ENCODE data around the gene USP2.

The USP2 gene

DNA sequence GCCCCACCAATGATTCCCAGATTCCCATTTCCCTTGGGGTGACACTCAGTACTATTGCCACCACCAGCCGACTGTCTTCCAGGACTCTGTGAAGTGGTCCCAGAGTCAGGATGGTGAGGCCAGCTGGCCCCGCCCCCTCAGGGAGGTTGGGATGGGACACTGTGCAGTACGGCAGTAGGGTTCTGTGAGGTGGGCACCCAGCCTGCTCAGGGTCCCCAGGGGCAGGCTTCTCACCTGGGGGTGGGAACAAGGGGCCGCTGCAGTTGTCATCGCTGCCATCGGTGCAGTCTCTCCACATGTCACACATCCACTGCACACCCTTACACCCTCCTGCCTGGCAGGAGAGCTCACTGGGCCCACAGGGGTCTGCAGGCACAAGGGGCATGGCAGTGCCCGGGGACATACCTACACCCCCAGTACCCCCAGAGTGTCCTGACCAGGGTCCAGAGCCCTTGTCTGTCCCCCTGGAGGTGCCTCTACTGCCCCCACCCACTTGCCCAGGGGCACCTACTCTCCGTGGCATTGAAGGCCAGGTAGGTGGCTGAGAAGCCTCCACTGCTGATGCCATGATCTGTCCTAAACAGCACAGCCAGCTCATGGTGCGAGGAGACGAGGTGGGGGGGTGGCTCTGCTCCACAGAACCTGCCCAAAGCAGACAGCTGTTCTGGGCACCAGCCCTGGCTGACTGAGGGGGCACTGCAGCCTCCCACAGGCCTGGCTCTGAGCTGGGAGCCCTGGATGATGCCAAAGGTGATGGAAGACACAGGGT, 38.9 kb downstream of the USP2 start:
- no peak for DNase-seq (ENCODE audit: low spot score)

DNA sequence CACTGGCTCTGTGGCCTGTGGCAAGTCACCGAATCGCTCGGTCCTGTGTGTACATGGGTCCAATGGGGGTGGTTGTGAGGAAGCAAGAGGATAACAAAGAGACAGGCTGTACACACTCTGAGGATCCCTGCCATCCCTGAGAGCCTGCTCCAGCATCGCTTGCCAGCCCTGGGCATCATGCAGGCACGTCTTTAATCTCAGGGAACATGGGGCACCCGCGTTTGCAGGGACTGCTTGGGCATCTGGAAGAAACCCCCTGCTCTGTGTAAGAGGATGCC, 39.5 kb downstream of the USP2 start:
- DNase-seq (ENCODE audit: low spot score), result no peak

- DNase-seq (ENCODE audit: low spot score), result no peak
These were observed 40.1 kb downstream of the USP2 start for GRCh38 chr11:119341222-119342022.

DNA sequence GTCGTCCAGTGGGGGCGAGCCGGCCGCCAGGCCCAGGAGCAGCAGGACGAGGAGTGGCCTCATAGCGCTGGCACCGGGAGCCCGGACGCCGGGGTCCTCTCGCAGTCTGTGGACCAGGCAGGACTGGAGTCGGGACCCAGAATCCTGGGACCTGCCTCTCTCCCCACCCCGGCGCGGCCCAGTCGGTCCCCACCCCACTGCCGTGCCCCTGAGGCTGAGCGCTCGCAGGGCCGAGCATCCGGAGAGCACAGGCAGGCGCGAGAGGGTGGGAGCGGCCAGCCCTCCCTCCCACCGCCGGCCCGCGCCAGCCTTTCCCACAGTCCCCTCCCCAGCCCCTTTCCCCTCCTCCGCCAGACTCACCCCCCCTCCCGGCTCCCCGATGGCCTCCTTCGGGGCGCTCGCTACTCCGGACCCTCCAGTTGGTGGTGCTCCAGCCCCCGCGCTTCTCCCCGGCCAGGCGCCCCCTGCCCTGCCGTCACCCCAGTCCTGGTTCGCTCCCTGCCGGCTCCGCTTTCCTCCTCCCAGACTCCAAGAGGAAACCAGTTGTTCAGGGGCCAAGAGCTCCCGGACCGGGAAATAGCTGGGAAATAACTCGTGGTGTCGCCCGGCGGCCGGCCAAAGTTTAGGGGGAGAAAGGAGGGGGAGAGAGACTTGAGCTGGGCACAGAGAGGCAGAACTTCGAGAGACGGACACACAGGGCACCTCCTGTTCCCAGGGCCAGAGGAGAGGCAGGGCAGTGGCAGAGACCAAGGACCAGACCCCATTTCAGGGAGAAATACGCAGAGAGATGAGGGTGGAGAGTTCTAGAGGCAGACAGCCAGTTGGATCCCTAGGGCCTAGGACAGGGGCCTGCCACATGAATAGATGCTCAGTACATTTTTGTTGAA, 40.9 kb downstream of the USP2 start, which contains the start of gene C1QTNF5:
TSS of gene C1QTNF5 (minus strand) at position 549 of the 887 bp plus-strand sequence. CDS start at position 63, 486 bp downstream.
- DNase-seq (ENCODE audit: low spot score), result peak; percentile 28

DNA sequence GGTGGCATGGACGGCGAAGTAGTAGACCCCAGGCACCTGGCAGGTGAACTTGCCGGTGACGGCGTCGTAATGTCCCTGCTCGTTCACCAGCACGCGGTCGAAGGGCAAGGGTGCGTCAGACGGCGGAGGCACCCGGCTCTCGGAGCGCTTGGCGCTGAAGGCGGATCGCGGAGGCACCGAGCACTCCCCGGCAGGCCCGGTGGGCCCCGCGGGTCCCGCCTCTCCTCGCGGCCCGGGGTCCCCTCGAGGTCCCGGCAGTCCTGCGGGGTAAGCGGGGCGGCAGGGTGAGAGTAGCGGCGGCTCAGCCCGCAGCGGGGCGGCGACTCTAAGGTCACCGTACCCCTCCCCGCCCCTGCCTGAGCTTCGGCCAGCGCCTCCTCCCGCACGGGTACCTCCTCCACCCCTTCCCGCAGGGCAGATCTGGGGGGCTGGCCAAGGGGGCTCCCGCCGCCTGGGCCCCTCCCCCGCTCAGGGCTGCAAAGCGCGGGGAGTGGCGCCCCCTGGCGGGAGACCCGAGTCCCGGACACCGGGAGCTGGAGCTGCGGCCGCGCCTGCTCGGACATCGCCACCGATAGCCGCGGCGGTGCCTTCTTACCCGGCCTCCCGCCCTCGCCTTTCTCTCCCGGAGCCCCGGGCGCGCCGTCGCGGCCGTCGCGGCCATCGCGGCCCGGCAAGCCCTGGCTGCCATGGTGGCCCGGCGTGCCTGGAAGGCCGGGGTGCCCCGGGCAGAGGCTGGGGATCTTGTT, 41.7 kb downstream of the USP2 start:
- peak; percentile 52 for DNase-seq (ENCODE audit: low spot score)

DNA sequence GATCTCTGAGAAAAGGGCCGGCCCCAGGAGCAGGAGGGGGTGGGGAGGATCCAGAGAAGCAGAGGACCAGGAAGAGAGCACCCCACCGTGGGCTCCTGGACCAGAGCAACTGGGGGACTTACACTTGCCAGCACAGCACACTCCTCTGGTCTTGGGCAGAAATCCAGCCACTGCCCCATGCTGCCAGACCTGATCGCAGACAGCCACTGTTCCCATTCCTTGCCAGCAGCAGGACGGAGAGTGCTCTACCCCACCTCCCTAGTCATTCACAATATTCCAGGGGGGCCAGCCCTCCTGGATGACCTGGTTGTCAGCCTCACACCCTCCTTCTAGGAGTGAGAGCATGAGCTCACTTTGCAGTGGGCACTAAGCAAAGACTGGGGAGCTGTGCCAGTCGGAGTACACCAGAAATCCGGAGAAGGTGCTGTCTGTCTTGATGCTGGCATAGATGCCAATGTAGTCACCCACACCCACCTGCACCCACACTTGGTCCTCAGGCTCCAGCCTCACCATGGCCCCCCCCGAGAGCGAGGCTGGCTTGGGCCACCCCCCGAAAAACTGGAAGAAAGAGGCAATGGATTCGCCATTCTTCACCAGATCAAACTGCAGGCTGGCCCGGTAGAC, 42.4 kb downstream of the USP2 start:
- DNase-seq (ENCODE audit: low spot score), result no peak

DNA sequence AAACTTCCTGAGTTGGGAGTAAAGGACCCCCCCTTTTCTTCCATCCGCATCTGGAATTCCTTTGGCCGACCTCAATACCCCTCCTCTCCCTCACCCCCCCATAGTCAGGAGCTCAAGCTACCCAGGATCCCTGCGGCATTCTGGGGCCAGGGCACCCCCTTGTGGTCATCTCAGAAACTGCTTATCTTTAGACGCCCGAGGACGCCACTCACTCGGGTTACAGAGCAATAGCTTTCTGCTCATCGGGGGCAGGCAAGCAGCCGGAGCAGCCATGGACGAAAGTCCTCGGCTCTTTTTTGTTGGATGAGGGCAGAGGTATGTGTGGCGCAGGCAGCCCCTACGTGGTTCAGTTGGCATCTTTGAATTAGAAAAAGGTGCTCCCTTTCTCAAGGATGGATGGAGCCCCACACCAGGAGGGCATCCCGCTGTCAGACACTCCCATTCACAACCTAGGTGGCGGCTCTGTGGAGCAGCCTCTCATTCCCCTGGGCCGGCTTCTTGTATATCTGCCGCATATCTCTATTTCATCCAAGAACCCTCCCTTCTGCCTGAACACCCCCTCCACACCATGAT, 43.1 kb downstream of the USP2 start:
- DNase-seq (ENCODE audit: low spot score), result peak; percentile 74

GRCh38 chr11:119337581-119338317, 43.7 kb downstream of the USP2 start:
- DNase-seq (ENCODE audit: low spot score), result no peak

- no peak for DNase-seq (ENCODE audit: low spot score)
These were observed 44.6 kb downstream of the USP2 start for GRCh38 chr11:119336744-119337469.

- DNase-seq (ENCODE audit: low spot score), result peak; percentile 46
These were observed 45.6 kb downstream of the USP2 start for GRCh38 chr11:119335655-119336543.

DNA sequence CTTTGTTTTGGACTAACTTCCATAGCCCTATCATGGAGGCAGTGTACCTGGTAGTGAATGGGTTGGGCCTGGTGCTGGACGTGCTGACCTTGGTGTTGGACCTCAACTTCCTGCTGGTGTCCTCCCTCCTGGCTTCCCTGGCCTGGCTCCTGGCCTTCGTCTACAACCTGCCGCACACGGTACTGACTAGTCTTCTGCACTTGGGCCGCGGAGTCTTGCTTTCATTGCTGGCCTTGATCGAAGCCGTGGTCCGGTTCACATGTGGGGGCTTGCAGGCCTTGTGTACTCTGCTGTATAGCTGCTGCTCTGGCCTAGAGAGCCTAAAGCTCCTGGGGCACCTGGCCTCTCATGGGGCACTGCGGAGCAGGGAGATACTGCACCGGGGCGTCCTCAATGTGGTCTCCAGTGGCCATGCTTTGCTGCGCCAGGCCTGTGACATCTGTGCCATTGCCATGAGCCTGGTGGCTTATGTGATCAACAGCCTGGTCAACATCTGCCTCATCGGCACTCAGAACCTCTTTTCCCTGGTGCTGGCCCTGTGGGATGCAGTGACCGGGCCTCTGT, 46.3 kb downstream of the USP2 start:
- no peak for DNase-seq (ENCODE audit: low spot score)

DNA sequence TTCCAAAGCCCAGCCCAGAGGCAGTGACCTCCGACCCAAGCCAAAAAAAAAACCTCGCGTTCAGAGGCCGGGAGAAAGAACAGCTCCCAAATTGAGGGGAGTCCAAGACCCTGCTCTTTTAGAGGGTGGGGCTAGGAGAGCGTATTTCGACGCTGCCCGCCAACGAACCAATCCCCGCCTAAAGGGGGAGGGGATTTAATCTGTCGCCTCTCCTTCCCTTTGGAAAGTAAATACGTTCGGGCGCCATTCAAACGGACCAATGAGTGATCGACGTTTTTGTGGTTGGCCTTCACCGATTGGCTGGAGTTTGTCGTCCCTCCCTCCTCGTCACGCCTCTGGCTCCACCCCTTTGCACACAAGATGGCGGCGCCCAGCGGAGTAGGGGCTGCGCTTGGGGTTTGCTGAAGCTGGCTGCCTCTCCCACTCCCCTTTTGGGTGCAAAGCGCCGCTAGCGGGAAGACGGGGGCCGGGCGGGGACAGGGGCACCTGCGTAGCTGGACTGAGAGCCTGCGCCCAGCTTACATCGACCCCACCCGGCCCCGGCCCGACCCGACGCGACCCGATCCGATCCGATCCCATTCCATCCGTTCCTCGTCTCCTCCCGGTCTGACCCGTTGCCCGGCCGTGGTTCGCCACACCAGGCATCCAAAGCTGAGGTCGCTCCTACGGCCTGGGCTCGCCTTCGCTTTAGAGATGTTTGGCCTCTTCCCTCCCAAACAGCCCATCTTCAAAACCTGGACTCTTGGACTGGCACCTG, 47.1 kb downstream of the USP2 start, which contains the start of gene RNF26:
TSS of gene RNF26 (plus strand) at position 354 of the 757 bp plus-strand sequence. CDS start 596 bp downstream, outside the sequence.
- DNase-seq (ENCODE audit: low spot score), result peak; percentile 96

GRCh38 chr11:119332111-119332765, 49.3 kb downstream of the USP2 start:
- no peak for DNase-seq (ENCODE audit: low spot score)

DNA sequence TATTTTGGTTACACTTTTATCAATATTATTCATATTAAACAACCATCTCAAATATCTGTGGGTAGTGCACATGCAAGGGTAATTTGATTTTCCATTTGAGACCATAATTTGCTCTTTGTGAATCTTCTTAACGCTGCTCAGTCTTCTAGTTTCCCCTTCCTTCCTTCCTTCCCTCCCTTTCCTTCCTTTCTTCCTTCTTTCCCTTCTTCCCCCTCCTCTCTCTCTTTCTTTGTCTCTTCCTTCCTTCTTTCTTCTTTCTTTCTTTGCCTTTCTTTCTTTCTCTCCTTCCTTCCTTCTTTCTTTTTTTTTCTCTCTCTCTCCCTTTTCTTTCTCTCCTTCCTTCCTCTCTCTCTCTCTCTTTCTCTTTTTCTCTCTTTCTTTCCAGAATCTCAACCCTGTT, 51.3 kb downstream of the USP2 start:
- no peak for DNase-seq (ENCODE audit: low spot score)

DNA sequence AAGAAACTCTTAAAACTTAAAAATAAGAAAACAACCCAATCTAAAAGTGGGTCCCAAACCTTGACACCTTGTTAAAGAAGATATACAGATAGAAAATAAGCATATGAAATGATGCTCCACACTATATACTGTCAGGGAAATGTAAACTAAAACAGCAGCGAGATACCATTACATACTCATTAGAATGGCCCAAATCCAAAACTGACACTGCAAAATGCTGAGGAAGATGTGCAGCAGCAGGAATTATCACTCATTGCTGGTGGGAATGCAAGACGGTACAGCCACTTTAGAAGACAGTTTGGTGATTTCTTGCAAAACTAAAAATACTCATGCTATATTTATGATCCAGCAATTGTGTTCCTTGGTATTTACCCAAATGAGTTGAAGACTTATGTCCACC, 52.2 kb downstream of the USP2 start:
- DNase-seq (ENCODE audit: low spot score), result no peak

- no peak for DNase-seq (ENCODE audit: low spot score)
These were observed 57.3 kb downstream of the USP2 start for GRCh38 chr11:119324189-119324588.

Measured in kidney tubule cell (primary cell).